Activated CD8-positive, alpha-beta memory T cell treated with anti-CD3 and anti-CD28 coated beads for 1 hour (primary cell): ENCODE measurements around the gene HECW1.
"Not testable (repeated sequence)": the region's sequence is repeated elsewhere in the genome, so short reads cannot be mapped to it uniquely, and the experiment has no call there.

Source experiments
- DNase-seq, 2 donors: peaks; one replicate each; pipeline ENCODE4 v3.0.0-alpha.2; 2020; ENCODE audit warnings: low read depth in 1 of 2; ENCODE audit errors: extremely low read depth in 1 of 2

HECW1 gene

GRCh38 chr7:43201912-43202311 lies 89.5 kb downstream of the HECW1 start:
- DNase-seq: no peak

- no peak for DNase-seq
Measured at GRCh38 chr7:43204081-43204480, 91.6 kb downstream of the HECW1 start.

DNA sequence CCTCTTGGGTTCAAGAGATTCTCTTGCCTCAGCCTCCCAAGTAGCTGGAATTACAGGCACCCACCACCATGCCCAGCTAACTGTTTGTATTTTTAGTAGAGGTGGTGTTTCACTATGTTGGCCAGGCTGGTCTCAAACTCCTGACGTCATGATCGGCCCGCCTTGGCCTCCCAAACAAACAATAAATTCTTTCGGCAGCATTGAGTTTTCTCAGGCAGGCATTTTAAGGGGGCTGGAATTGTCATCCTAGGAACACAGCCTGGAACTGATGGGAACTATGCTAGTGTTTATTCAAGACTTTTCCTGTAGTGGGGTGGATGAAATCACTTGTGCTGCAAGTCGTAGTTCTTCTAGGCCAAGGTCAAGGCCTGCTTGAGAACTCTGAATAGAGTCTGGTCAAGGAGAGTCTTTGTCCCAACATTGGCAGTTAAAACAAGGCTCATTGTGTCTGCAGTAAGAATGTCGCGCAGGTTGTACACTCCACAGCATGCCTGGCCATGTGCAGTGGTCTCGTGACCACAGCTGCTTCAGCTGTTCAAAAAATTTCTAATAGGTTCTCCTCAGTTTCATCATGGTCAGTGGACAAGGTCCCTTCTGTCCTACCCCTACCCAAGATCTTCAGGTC lies 92.8 kb downstream of the HECW1 start:
- DNase-seq: no peak

- no peak for DNase-seq
Measured at GRCh38 chr7:43208242-43208641, 95.8 kb downstream of the HECW1 start.

DNA sequence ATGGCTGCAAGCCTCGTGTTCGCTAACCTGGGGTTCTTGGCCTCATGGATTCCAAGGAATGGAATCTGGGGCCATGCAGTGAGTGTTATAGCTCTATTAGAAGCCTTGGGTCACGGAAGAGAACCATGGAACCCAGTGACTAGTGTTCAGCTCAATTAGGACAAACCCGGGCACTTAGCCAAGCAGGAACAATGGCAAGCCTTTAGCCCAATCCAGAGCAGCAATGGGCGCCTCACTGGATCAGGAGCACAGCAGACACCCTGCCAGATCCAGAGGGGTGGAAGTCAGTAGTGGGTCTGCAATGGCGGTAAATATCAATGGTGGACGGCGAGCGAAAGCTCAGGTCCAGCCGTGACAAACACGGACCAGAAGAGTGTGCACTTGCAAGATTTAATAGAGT lies 98.1 kb downstream of the HECW1 start:
- DNase-seq: not testable (repeated sequence)

DNA sequence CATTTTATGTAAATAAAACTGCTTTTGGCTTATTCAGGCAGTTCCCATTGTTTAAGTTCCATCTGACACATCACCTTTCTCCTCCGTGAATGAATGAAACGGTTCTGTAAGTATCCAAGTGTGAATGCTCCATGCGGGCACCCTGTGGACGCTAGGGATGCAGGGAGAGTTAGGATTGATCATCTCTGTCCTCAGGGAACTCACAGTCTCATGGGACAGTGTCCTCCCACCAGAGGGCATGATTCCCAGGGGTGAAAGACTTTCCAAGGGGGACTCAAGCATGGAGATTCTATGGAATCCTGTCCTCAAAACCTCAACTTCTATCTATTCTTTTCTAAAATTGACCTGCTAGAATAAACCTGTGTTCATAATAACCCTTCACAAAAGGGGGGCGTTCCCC lies 98.8 kb downstream of the HECW1 start:
- no peak for DNase-seq

- no peak for DNase-seq
Measured at GRCh38 chr7:43211693-43212092, 99.2 kb downstream of the HECW1 start.

DNA sequence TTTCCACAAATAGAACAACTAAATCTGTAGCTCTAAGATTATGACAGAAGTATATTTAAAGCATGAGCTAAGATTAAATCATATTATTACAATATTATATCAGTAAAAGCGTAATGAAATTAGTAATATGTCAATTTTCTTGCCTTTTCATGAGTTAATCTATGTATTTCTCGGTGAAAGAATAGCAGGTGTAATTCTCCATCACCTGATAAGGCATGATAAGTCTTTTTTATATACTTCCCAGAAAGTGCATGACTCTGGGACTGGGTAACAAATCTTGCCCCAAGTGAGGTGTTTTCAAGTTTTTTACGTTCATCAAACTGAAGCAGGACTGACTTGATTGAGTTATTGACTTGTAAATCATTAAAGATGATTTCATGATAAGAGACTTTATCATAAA lies 100.5 kb downstream of the HECW1 start:
- no peak for DNase-seq

GRCh38 chr7:43215061-43215460 lies 102.6 kb downstream of the HECW1 start:
- DNase-seq: no peak

GRCh38 chr7:43217055-43217454 lies 104.6 kb downstream of the HECW1 start:
- no peak for DNase-seq

DNA sequence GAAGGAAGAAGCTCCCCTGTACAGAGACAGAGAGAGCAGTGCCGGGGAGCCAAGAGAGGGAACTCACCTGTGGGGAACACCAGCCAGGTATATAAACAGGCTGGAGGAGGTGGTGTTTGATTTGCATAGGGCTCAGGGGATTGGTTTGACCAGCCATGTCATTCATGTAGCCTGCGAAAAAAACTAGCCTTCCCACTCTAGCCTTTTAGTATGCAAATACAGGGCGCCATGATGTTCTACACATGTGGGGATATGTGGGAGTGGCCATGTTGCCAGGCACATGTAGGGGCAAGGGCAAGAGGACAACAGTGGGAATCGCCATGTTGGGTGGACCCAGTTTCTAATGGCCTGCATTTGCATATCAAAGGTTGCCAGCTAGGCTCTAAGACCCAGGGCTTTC lies 106.5 kb downstream of the HECW1 start:
- not testable (repeated sequence) for DNase-seq

GRCh38 chr7:43220250-43220649 lies 107.8 kb downstream of the HECW1 start:
- DNase-seq: no peak

DNA sequence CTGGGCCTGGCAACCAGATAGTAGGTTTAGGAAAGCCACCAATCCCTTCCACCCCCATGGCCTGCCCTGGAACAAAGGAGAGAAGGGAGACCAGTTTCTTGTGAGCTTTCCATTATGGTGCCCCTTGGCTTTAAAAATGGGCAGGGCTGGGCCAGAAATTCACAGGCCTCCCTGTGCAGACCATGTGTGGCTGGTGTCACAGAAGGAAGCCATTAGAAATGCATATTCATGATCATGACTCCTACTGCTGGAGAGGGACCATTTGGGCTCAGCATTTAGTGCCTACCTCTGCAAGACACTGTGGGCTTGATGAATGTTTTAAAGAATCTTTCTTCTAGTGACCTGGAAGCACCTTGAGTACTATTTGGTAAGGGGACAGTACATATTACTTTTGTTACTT lies 108.3 kb downstream of the HECW1 start:
- DNase-seq: no peak

GRCh38 chr7:43229801-43230200 lies 117.4 kb downstream of the HECW1 start:
- DNase-seq: no peak

- no peak for DNase-seq
Measured at GRCh38 chr7:43232366-43232765, 119.9 kb downstream of the HECW1 start.

GRCh38 chr7:43234073-43234472 lies 121.6 kb downstream of the HECW1 start:
- no peak for DNase-seq

DNA sequence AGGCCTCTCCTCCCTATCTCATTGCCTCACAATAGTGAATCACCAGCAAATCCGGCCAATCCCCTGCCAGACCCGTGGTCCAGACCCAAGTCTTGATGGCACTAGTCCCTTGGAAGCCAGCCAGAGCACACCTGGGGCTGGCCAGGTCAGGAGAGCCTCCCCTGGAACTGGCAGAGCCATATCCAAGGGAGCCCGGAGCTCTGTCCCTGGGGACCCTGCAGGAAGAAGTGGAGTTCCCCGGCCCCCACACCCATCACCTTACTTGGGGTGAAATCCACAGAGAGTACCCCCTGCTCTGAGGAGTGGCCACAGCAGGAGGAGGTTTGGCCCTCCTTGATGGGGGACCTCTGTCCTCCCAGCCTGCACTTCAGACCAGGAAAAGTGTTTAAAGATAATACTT lies 122.5 kb downstream of the HECW1 start:
- DNase-seq: no peak

GRCh38 chr7:43240565-43240964 lies 128.1 kb downstream of the HECW1 start:
- DNase-seq: no peak

DNA sequence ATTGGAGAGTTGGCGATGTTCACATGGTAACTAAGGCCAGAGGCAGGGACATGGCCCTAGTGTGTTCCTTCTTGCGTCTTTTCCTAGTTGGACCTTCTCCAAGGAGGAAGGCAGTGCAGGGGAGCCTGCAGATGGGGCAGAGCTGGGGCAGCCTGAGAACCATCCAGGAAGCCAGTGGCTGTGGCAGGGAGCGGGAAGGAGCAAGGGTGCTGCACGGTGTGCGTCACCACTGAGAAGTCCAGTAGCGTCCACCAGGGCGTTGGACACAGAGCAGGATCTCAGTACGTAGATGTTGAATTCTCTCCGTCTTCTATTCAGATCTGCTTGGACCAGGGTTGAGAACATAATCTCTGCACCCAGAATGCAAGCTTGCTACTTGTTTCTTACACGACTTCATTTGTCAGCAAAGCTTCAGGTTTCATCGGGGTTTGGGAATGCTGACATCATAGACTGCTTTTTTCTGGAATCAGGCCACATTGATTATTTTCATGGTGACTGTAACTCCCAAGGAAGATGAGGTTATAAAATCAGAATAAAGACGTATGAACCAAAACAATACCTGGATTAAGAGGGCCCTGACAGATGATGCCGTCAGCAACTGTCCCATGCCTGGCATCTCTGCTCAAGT lies 130.3 kb downstream of the HECW1 start:
- no peak for DNase-seq

DNA sequence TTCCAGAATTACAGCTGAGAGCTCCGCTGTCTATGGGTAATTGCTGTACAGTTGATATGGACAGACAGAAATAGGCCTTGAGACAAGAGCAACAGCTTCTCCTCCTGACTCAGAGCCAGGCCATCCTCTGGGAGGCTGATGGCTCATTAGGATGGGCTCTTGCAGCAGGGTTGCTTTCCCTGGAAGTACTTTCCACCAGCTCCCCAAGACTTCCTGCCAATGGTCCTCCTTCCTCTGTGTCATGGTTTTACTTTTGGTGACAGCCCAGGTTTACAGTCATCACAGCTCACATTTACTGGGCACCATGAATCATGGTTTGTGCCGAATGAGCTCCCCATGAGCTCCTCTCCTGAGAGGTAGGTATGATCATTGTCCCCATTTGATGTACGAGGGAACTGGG lies 131.8 kb downstream of the HECW1 start:
- DNase-seq: no peak

GRCh38 chr7:43244784-43245183 lies 132.3 kb downstream of the HECW1 start:
- no peak for DNase-seq

DNA sequence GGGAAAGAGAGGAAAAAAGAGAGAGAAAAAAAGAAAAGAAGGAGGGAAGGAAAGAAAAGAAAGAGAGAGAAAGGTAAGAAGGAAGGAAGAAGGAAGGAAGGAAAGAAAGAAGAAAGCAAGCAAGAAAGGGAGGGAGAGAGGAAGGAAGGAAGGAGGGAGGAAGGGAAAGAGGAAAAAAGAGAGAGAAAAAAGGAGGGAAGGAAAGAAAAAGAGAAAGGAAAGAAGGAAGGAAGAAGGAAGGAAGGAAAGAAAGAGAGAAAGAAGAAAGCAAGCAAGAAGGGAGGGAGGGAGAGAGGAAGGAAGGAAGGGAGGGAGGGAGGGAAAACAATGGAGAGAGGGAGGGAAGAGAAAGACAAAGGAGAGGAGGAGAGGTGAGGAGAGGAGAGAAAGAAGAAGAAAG lies 135.3 kb downstream of the HECW1 start:
- no peak for DNase-seq

DNA sequence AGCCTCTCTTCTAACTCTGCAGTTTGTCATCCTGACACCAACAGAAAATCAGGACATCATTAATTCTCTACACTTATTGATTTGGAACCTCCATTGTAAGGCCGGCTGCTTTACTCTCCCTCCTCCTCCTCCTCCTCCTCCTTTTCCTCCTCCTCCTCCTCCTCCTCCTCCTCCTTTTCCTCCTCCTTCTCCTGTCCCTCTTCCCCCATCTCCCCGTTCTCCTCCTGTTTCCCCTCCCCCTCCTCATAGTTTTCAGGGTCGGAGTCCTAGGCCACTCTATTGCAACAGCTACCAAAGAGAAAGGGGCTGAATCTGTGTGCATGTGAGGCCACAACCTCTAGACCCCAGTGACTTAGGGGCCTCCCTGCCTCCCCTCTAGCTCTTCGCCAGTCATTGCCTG lies 136.1 kb downstream of the HECW1 start:
- DNase-seq: no peak
